Activated naive CD4-positive, alpha-beta T cell (primary cell): ENCODE data around the gene RGS7.

Source experiments
- DNase-seq, 4 experiments: peaks; one replicate each; lab custom pipeline; 2025; lab: John Stamatoyannopoulos, UW

Gene RGS7

GRCh38 chr1:240831922-240832321, 525.1 kb downstream of the RGS7 start:
- DNase-seq, result no peak

- no peak for DNase-seq
Measured at GRCh38 chr1:240831191-240831631, 525.8 kb downstream of the RGS7 start.

GRCh38 chr1:240829487-240829886, 527.5 kb downstream of the RGS7 start:
- DNase-seq, result no peak

GRCh38 chr1:240827786-240828185, 529.2 kb downstream of the RGS7 start:
- no peak for DNase-seq

- no peak for DNase-seq
Measured at GRCh38 chr1:240824238-240824637, 532.8 kb downstream of the RGS7 start.

GRCh38 chr1:240823357-240823756, 533.6 kb downstream of the RGS7 start:
- no peak for DNase-seq

GRCh38 chr1:240821925-240822324, 535.1 kb downstream of the RGS7 start:
- no peak for DNase-seq

- DNase-seq, result no peak
Measured at GRCh38 chr1:240820816-240821215, 536.2 kb downstream of the RGS7 start.

- DNase-seq, result no peak
Measured at GRCh38 chr1:240816472-240816871, 540.5 kb downstream of the RGS7 start.

GRCh38 chr1:240813720-240814119, 543.3 kb downstream of the RGS7 start:
- DNase-seq, result no peak

GRCh38 chr1:240811256-240811655, 545.7 kb downstream of the RGS7 start:
- DNase-seq, result no peak

GRCh38 chr1:240808381-240808780, 548.6 kb downstream of the RGS7 start:
- no peak for DNase-seq

- no peak for DNase-seq
Measured at GRCh38 chr1:240806200-240806745, 550.7 kb downstream of the RGS7 start.

GRCh38 chr1:240804475-240804874, 552.5 kb downstream of the RGS7 start:
- DNase-seq, result no peak

GRCh38 chr1:240803151-240803550, 553.9 kb downstream of the RGS7 start:
- no peak for DNase-seq

GRCh38 chr1:240802271-240802670, 554.7 kb downstream of the RGS7 start:
- DNase-seq, result no peak

GRCh38 chr1:240801442-240801841, 555.6 kb downstream of the RGS7 start:
- DNase-seq, result no peak

GRCh38 chr1:240800291-240800690, 556.7 kb downstream of the RGS7 start:
- DNase-seq, result no peak

GRCh38 chr1:240797050-240797449, 560.0 kb downstream of the RGS7 start:
- no peak for DNase-seq

- DNase-seq, result no peak
Measured at GRCh38 chr1:240794046-240794843, 562.8 kb downstream of the RGS7 start.

- no peak for DNase-seq
Measured at GRCh38 chr1:240792915-240793529, 564.0 kb downstream of the RGS7 start.

GRCh38 chr1:240790856-240791255, 566.1 kb downstream of the RGS7 start:
- DNase-seq, result no peak

GRCh38 chr1:240786880-240787279, 570.1 kb downstream of the RGS7 start:
- DNase-seq, result no peak
